SU-DHL-6 (cell line): ENCODE results near the gene PDE2A.

Source experiments
- H2AFZ ChIP-seq: fragments of 200-600 bp; sonication (generic); 2 replicates; pipeline ENCODE4 v1.6.1; 2014; ENCODE audit warnings: low read depth, mild to moderate bottlenecking, moderate library complexity, mixed read lengths, antibody characterized with exemption, low read length; ENCODE audit not compliant: severe bottlenecking
- H3F3A ChIP-seq: fragments of 200-600 bp; shearing (Covaris generic); 2 replicates; pipeline ENCODE4 v1.6.0; 2016; ENCODE audit warnings: antibody characterized with exemption, mild to moderate bottlenecking; ENCODE audit not compliant: insufficient read depth
- H3K27ac ChIP-seq: fragments of 200-600 bp; sonication (generic); 2 replicates; pipeline ENCODE4 v1.5.1; 2016; ENCODE audit warnings: low read depth, mild to moderate bottlenecking, low read length, moderate library complexity, mixed read lengths
- H3K27me3 ChIP-seq: fragments of 200-600 bp; sonication (generic), shearing (Covaris generic); 2 replicates; pipeline ENCODE4 v1.6.0; 2014; ENCODE audit warnings: mild to moderate bottlenecking, low read length
- H3K36me3 ChIP-seq: fragments of 200-600 bp; sonication (generic); 2 replicates; pipeline ENCODE4 v1.6.1; 2014; ENCODE audit warnings: mild to moderate bottlenecking, low read length, mixed read lengths
- H3K4me2 ChIP-seq: fragments of 300-600, 200-600 bp; shearing (Covaris generic), sonication (generic); 2 replicates; pipeline ENCODE4 v1.6.0; 2014; ENCODE audit warnings: low read length, low read depth, mild to moderate bottlenecking; ENCODE audit not compliant: poor library complexity, severe bottlenecking
- H3K4me3 ChIP-seq: fragments of 200-600 bp; sonication (generic); 2 replicates; pipeline ENCODE4 v1.5.1; 2014; ENCODE audit warnings: antibody characterized with exemption, low read length, mild to moderate bottlenecking, mixed read lengths; ENCODE audit not compliant: insufficient read depth, poor library complexity, severe bottlenecking
- H3K79me2 ChIP-seq: fragments of 200-600 bp; sonication (generic); 2 replicates; pipeline ENCODE4 v1.6.1; 2014; ENCODE audit warnings: mild to moderate bottlenecking, low read length, moderate library complexity; ENCODE audit not compliant: insufficient read depth
- H3K9ac ChIP-seq: fragments of 200-600 bp; sonication (generic); 2 replicates; pipeline ENCODE4 v1.7.0; 2014; ENCODE audit warnings: mild to moderate bottlenecking, low read length
- H3K9me2 ChIP-seq: fragments of 200-600 bp; sonication (generic); replicated peaks from 2 replicates; pipeline ENCODE4 v1.6.1; 2014; ENCODE audit warnings: low read length; ENCODE audit not compliant: insufficient read depth
- H3K9me3 ChIP-seq: fragments of 200-600 bp; sonication (generic); 2 replicates; pipeline ENCODE4 v1.6.1; 2014; ENCODE audit warnings: low read length, mixed read lengths; ENCODE audit not compliant: insufficient read depth
- H4K20me1 ChIP-seq: fragments of 200-600 bp; sonication (generic); 2 replicates; pipeline ENCODE4 v1.6.1; 2014; ENCODE audit warnings: low read depth, mild to moderate bottlenecking, antibody characterized with exemption, low read length, moderate library complexity, mixed read lengths
- CTCF ChIP-seq: fragments of 200-600 bp; sonication (generic); IDR thresholded peaks from one replicate; pipeline ENCODE4 v1.5.1; 2017; ENCODE audit warnings: antibody characterized with exemption, mild to moderate bottlenecking, low read length, moderate library complexity; ENCODE audit not compliant: insufficient read depth, poor library complexity, severe bottlenecking
- EZH2phosphoT487 ChIP-seq: fragments of 200-600 bp; sonication (generic), shearing (Covaris generic); conservative IDR thresholded peaks from 2 replicates; pipeline ENCODE4 v1.6.1; 2018; ENCODE audit warnings: mild to moderate bottlenecking, antibody characterized with exemption, low read length, moderate library complexity, mixed read lengths

PDE2A gene

GRCh38 chr11:72604256-72604655 is 70.0 kb downstream of the PDE2A start:
- TF ChIP-seq CTCF (no peak), EZH2phosphoT487 (no peak)
- Histone ChIP-seq H3K79me2 (no peaks in the 10 kb centered on the region), H3K9me2 (no peaks in the 10 kb centered on the region), H3F3A (no peaks in the 10 kb centered on the region), H3K4me2 (no peak overlapping the region), H3K27me3 (no peaks in the 10 kb centered on the region), H4K20me1 (no peaks in the 10 kb centered on the region), H3K36me3 (no peaks in the 10 kb centered on the region), H3K9ac (no peak overlapping the region), H3K9me3 (no peaks in the 10 kb centered on the region), H3K4me3 (no peak overlapping the region), H2AFZ (no peak overlapping the region), H3K27ac (no peak overlapping the region)

GRCh38 chr11:72602250-72602904 is 71.8 kb downstream of the PDE2A start:
- Histone ChIP-seq H4K20me1 (no peaks in the 10 kb centered on the region), H3K9me2 (no peaks in the 10 kb centered on the region), H3K79me2 (no peaks in the 10 kb centered on the region), H3K36me3 (no peaks in the 10 kb centered on the region), H3K9me3 (no peaks in the 10 kb centered on the region), H3F3A (no peaks in the 10 kb centered on the region), H3K4me2 (no peak overlapping the region), H2AFZ (no peak overlapping the region), H3K27me3 (no peaks in the 10 kb centered on the region), H3K27ac (no peak overlapping the region), H3K4me3 (no peak overlapping the region), H3K9ac (no peak overlapping the region)
- TF ChIP-seq CTCF (no peak), EZH2phosphoT487 (no peak)

- Histone ChIP-seq H3K9me3 (no peaks in the 10 kb centered on the region), H3K36me3 (no peaks in the 10 kb centered on the region), H3K4me2 (no peak overlapping the region), H3K27ac (no peak overlapping the region), H3F3A (no peaks in the 10 kb centered on the region), H3K9me2 (no peaks in the 10 kb centered on the region), H3K79me2 (no peaks in the 10 kb centered on the region), H3K27me3 (no peaks in the 10 kb centered on the region), H3K4me3 (no peak overlapping the region), H4K20me1 (no peaks in the 10 kb centered on the region), H3K9ac (no peak overlapping the region), H2AFZ (no peak overlapping the region)
- TF ChIP-seq CTCF (no peak), EZH2phosphoT487 (no peak)
Measured at GRCh38 chr11:72600557-72600956, 73.7 kb downstream of the PDE2A start.
